K562 (cell line): ENCODE results near the gene EFHC2. TPM values are rescaled to one million over a fixed set of nuclear protein-coding genes. Genes with fewer than 3 reads are reported as not detected.

ENCODE experiments used
- ATAC-seq: fragments of 200-7000 bp; cut with Tn5 transposase; 3 replicates; pipeline ENCODE4 v1.9.1; 2020; ENCODE audit warnings: moderate library complexity
- BruUV-seq: library from RNA; stranded (reverse); fragments of 400-500 nt; replicated peaks from 2 replicates; lab custom pipeline; 2021; lab: Mats Ljungman, UMichigan
- CTCF ChIA-PET: fragments of 300-600 bp; formaldehyde crosslinking; extraction: SDS; loops from one replicate; lab custom pipeline; 2021; ENCODE audit warnings: low intra/inter-chr PET ratio; lab: Yijun Ruan, JAX
- POLR2A ChIA-PET: fragments of 300-600, 350-650 bp; sonication (Branson Sonifier 250); formaldehyde crosslinking; extraction: SDS; loops from one replicate; lab custom pipeline; 2021; ENCODE audit warnings: antibody characterized with exemption, inconsistent platforms; lab: Yijun Ruan, JAX
- DNase-seq, 4 experiments: peaks; one replicate each; pipeline versions ENCODE4 v3.0.0 to v3.0.0-alpha.2; 2011 to 2018; ENCODE audit warnings: low spot score in 3 of 4, mixed read lengths in 3 of 4; ENCODE audit errors: extremely low read depth in 1 of 4
- FAIRE-seq: peaks from 2 replicates; lab custom pipeline; 2011; peaks lifted over from hg19 to GRCh38; lab: Jason Lieb, UNC
- H2AFZ ChIP-seq: 2 replicates; pipeline ENCODE4 v1.6.0; 2011; ENCODE audit warnings: low read depth, low read length, control low read depth, inconsistent platforms
- H3K27ac ChIP-seq: fragments of 200-600 bp; 3 replicates; pipeline ENCODE4 v1.8.0; 2011; ENCODE audit warnings: low read depth, mild to moderate bottlenecking, control low read depth, inconsistent platforms, low read length, moderate library complexity, mixed read lengths; ENCODE audit errors: extremely low read depth
- H3K27me3 ChIP-seq, 2 experiments: fragments of 300-600 bp in 1 of 2; 2 replicates in 1 of 2; 3 replicates in 1 of 2; pipeline versions ENCODE4 v1.6.0 to v1.8.0; 2011; ENCODE audit warnings: inconsistent platforms in 2 of 2, low read length in 2 of 2, mild to moderate bottlenecking in 1 of 2, mixed read lengths in 1 of 2, moderate library complexity in 1 of 2; ENCODE audit not compliant: control insufficient read depth in 2 of 2, insufficient read depth in 2 of 2
- H3K36me3 ChIP-seq: fragments of 300-600 bp; 3 replicates; pipeline ENCODE4 v1.8.0; 2011; ENCODE audit warnings: mild to moderate bottlenecking, low read length, inconsistent platforms; ENCODE audit not compliant: control insufficient read depth, insufficient read depth
- H3K4me1 ChIP-seq, 2 experiments: fragments of 200-600 bp in 1 of 2; replicated peaks in 1 of 2; 2 replicates in 1 of 2; 3 replicates in 1 of 2; pipeline versions ENCODE4 v1.5.1 to v1.8.0; 2011; ENCODE audit warnings: inconsistent platforms in 2 of 2, low read length in 2 of 2, mild to moderate bottlenecking in 1 of 2, mixed read lengths in 1 of 2, moderate library complexity in 1 of 2; ENCODE audit not compliant: control insufficient read depth in 2 of 2, insufficient read depth in 2 of 2
- H3K4me2 ChIP-seq: 2 replicates; pipeline ENCODE4 v1.6.1; 2011; ENCODE audit warnings: low read length, control low read depth, inconsistent platforms, mixed read lengths; ENCODE audit not compliant: insufficient read depth
- H3K4me3 ChIP-seq: fragments of 200-600 bp; sonication (generic), shearing (Covaris generic); 2 replicates; pipeline ENCODE4 v1.5.1; 2016; ENCODE audit warnings: control low read depth, inconsistent platforms
- H3K79me2 ChIP-seq: fragments of 200-600 bp; 3 replicates; pipeline ENCODE4 v1.8.0; 2011; ENCODE audit warnings: low read length, inconsistent platforms; ENCODE audit not compliant: control insufficient read depth, insufficient read depth
- H3K9ac ChIP-seq, 2 experiments: 2 replicates each; pipeline versions ENCODE4 v1.6.0 to v1.6.1; 2011; ENCODE audit warnings: low read depth in 2 of 2, low read length in 2 of 2, control low read depth in 1 of 2, inconsistent platforms in 1 of 2, mild to moderate bottlenecking in 1 of 2, mixed read lengths in 1 of 2; ENCODE audit not compliant: insufficient read depth in 1 of 2
- H3K9me1 ChIP-seq: one replicate; pipeline ENCODE4 v1.6.0; 2011; ENCODE audit warnings: inconsistent platforms, mild to moderate bottlenecking, low read length, moderate library complexity; ENCODE audit not compliant: control insufficient read depth, insufficient read depth
- H3K9me3 ChIP-seq: replicated peaks from 2 replicates; pipeline ENCODE4 v1.5.1; 2011; ENCODE audit warnings: low read depth, low read length, inconsistent platforms; ENCODE audit not compliant: control insufficient read depth, insufficient read depth
- H4K20me1 ChIP-seq: replicated peaks from 2 replicates; pipeline ENCODE4 v1.6.1; 2011; ENCODE audit warnings: low read length, inconsistent platforms, mixed read lengths; ENCODE audit not compliant: control insufficient read depth, insufficient read depth
- NCOR1 ChIP-seq: fragments of 450-650 bp; IDR thresholded peaks from 2 replicates; pipeline ENCODE4 v1.6.1; 2016; ENCODE audit warnings: mild to moderate bottlenecking, moderate library complexity
- POLR2G ChIP-seq: fragments of 200-400 bp; formaldehyde crosslinking; IDR thresholded peaks from 2 replicates; pipeline ENCODE4 v1.6.1; 2017; ENCODE audit warnings: low read depth, mild to moderate bottlenecking, antibody characterized with exemption, low read length, moderate library complexity
- THRA ChIP-seq: fragments of 450-650 bp; IDR thresholded peaks from 2 replicates; pipeline ENCODE4 v1.6.1; 2017; ENCODE audit warnings: mild to moderate bottlenecking, moderate library complexity
- USF1 ChIP-seq: sonication (generic); formaldehyde crosslinking; IDR thresholded peaks from 2 replicates; pipeline ENCODE4 v1.9.0; 2022; ENCODE audit warnings: mild to moderate bottlenecking, missing genetic modification reagents
- ZBTB12 ChIP-seq: fragments of 250-450 bp; sonication (Bioruptor Pico); IDR thresholded peaks from 2 replicates; pipeline ENCODE4 v1.4.0; 2020
- ZNF398 ChIP-seq: fragments of 250-450 bp; sonication (Bioruptor Pico); IDR thresholded peaks from 2 replicates; pipeline ENCODE4 v1.8.0; 2021; ENCODE audit warnings: moderate library complexity, mild to moderate bottlenecking, inconsistent platforms
- ZNF668 ChIP-seq: fragments of 250-450 bp; sonication (Bioruptor Pico); IDR thresholded peaks from 2 replicates; pipeline ENCODE4 v1.8.0; 2022; ENCODE audit warnings: mild to moderate bottlenecking, inconsistent platforms
- WGBS: fragments of 100-300 bp; shearing (Covaris generic); methylation state at CpG from one replicate; pipeline ENCODE4 v1.1.6; 2016; ENCODE audit warnings: low coverage, mixed read lengths; ENCODE audit not compliant: insufficient coverage; ENCODE audit errors: missing lambda C conversion rate; 5-methylcytosine and 5-hydroxymethylcytosine counted together
- in situ Hi-C: fragments of 300-500 bp; cut with MboI; formaldehyde crosslinking; loops from 4 replicates; pipeline ENCODE4 v1.15.0; 2018; ENCODE audit warnings: inconsistent platforms, mixed read lengths
- intact Hi-C: fragments of 100-400 bp; cut with micrococcal nuclease; formaldehyde crosslinking; loops from 2 replicates; pipeline ENCODE4 v1.14.2; 2022
- polyA plus RNA-seq, 8 experiments: library from polyadenylated mRNA; depleted of rRNA in 4 of 8; stranded (reverse) in 5 of 8; unstranded in 3 of 8; fragments of >200 nt; fragmentation: Nextera tagmentation in 2 of 8; fragmentation: Illumina TruSeq in 1 of 8; extraction: Ambion mirVana in 2 of 8; extraction: Trizol in 1 of 8; gene quantifications; 2 replicates each; pipeline versions ENCODE4 v1.2.1 to v1.2.3, GENCODE V29; 2011 to 2014; ENCODE audit warnings: inconsistent platforms in 1 of 8, missing spikeins in 1 of 8
- total RNA-seq, 7 experiments: library from RNA; depleted of rRNA in 6 of 7; stranded (reverse); fragments of >200 nt in 6 of 7; fragmentation: Illumina TruSeq in 2 of 7; extraction: Trizol in 2 of 7; gene quantifications; 2 replicates each; pipeline versions ENCODE4 v1.2.1 to v1.2.3, GENCODE V29; 2011 to 2021; ENCODE audit warnings: low replicate concordance in 1 of 7

Gene EFHC2
- total and polyA plus RNA-seq, 9 of the 15 experiments (the other 6 are each of a cell fraction or from before 2014, with no cell fraction given): 1.3 to 8.1 (median 3.0) TPM

GRCh38 chrX:44352758-44353157 lies 9.3 kb upstream of the EFHC2 start:
- DNase-seq: no peak
- no peaks in the 10 kb centered on the region for H3K79me2 ChIP-seq
- in situ Hi-C loops: no loop called here
- no peak overlapping the region for H3K4me2 ChIP-seq
- no TSS peak for BruUV-seq
- H3K27me3 ChIP-seq: no peaks in the 10 kb centered on the region
- FAIRE-seq: no peak
- H3K9me1 ChIP-seq: no peaks in the 10 kb centered on the region
- intact Hi-C loops: no loop called here
- H3K4me1 ChIP-seq: no peaks in the 10 kb centered on the region
- no peaks in the 10 kb centered on the region for H4K20me1 ChIP-seq
- ChIA-PET POLR2A (no interaction called here), CTCF (no interaction called here)
- H2AFZ ChIP-seq: peak overlapping the region; percentile 40; the same call in 1 of the 2 replicates
- no peaks in the 10 kb centered on the region for H3K36me3 ChIP-seq
- no peak overlapping the region for H3K27ac ChIP-seq
- no peak for TF ChIP-seq THRA
- no peak for TF ChIP-seq ZNF398 (CRISPR knock-in tag)
- no peak for TF ChIP-seq NCOR1
- TF ChIP-seq POLR2G: no peak
- TF ChIP-seq ZNF668 (CRISPR knock-in tag): no peak
- TF ChIP-seq USF1 (CRISPR knock-in tag): no peak
- TF ChIP-seq ZBTB12: no peak
- ATAC-seq: no peak
- WGBS: 57% methylated on average over 5 of the region's 5 CpGs
- no peak overlapping the region for H3K9ac ChIP-seq
- no peak overlapping the region for H3K4me3 ChIP-seq
- no peaks in the 10 kb centered on the region for H3K9me3 ChIP-seq
